ENCODE data around the gene EDAR. TPM values are rescaled to one million over a fixed set of nuclear protein-coding genes. Genes with fewer than 3 reads are reported as not detected.

EDAR gene
- total RNA-seq, 1 donor from 2014 or later = 1.0 TPM

GRCh38 chr2:108942888-108943287 lies 46.1 kb downstream of the EDAR start:
- DNase-seq (ENCODE audit: low read depth) = no peak
- no peak overlapping the region for H3K4me3 ChIP-seq (ENCODE audit: low read depth, low read length)
- TF ChIP-seq, protein P1, sequence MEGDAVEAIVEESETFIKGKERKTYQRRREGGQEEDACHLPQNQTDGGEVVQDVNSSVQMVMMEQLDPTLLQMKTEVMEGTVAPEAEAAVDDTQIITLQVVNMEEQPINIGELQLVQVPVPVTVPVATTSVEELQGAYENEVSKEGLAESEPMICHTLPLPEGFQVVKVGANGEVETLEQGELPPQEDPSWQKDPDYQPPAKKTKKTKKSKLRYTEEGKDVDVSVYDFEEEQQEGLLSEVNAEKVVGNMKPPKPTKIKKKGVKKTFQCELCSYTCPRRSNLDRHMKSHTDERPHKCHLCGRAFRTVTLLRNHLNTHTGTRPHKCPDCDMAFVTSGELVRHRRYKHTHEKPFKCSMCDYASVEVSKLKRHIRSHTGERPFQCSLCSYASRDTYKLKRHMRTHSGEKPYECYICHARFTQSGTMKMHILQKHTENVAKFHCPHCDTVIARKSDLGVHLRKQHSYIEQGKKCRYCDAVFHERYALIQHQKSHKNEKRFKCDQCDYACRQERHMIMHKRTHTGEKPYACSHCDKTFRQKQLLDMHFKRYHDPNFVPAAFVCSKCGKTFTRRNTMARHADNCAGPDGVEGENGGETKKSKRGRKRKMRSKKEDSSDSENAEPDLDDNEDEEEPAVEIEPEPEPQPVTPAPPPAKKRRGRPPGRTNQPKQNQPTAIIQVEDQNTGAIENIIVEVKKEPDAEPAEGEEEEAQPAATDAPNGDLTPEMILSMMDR (conservative IDR thresholded peaks at IDR 0.05; ENCODE audit: low read depth, low read length) = no peak

GRCh38 chr2:108942231-108942825 lies 46.7 kb downstream of the EDAR start:
- DNase-seq (ENCODE audit: low read depth) = no peak
- H3K4me3 ChIP-seq (ENCODE audit: low read depth, low read length) = no peak overlapping the region
- TF ChIP-seq, protein P1 (conservative IDR thresholded peaks at IDR 0.05; ENCODE audit: low read depth, low read length) = no peak

DNA sequence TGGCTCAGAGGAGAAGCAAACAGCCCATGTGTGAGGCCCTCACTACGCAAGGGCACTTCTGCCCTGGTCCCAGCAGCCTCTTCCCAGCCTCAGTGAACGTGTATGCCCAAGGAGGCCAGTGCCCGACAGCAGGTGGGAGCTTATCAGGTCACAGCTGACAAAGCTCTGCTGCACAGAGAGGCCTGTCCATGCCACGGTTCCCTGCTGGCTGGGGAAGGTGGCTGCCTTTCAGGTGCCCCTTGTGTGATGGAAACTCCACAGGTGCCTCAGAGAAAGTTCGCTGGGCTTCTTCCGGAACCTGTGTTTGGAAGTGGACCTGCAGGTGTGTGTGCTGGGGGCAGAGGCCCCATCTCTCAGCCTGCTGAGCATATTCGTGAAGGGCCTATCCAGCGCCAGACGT lies 47.3 kb downstream of the EDAR start:
- TF ChIP-seq, protein P1 (conservative IDR thresholded peaks at IDR 0.05; ENCODE audit: low read depth, low read length) = no peak
- no peak overlapping the region for H3K4me3 ChIP-seq (ENCODE audit: low read depth, low read length)
- DNase-seq (ENCODE audit: low read depth) = no peak

DNA sequence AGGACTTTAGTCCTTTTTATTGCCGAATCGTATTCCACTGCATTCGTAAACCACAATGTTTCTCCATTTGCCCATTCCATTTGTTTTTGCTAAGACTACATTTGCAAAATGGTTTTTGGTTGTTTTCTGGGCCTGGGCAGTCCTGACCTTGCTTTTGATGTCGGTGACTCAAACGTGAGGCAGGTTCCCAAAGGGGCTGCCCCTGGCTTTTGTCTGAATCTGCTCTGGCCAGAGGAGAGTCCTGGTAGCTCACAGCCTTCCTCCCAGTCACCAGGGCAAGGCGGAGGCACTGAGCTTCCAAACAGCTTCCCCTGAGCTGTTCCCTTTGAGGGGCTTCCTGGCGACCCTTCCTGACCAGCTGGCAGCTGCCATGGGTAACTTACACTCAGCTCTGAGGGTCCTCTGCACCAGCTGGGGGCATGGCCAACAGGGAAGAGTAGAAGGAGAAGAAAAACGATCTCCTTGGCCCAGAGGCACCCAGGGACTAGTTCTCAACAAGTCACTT lies 47.8 kb downstream of the EDAR start:
- DNase-seq (ENCODE audit: low read depth) = no peak
- TF ChIP-seq, protein P1 (conservative IDR thresholded peaks at IDR 0.05; ENCODE audit: low read depth, low read length) = no peak
- H3K4me3 ChIP-seq (ENCODE audit: low read depth, low read length) = no peak overlapping the region

GRCh38 chr2:108940156-108940555 lies 48.9 kb downstream of the EDAR start:
- no peak overlapping the region for H3K4me3 ChIP-seq (ENCODE audit: low read depth, low read length)
- TF ChIP-seq, protein P1 (conservative IDR thresholded peaks at IDR 0.05; ENCODE audit: low read depth, low read length) = no peak
- DNase-seq (ENCODE audit: low read depth) = no peak

- no peak overlapping the region for H3K4me3 ChIP-seq (ENCODE audit: low read depth, low read length)
- DNase-seq (ENCODE audit: low read depth) = no peak
- TF ChIP-seq, protein P1 (conservative IDR thresholded peaks at IDR 0.05; ENCODE audit: low read depth, low read length) = no peak
These were observed 50.8 kb downstream of the EDAR start for GRCh38 chr2:108938077-108938710.

Data from epithelial cell of proximal tubule (primary cell).